WTC11 (cell line): Measurements from ENCODE around the gene ATRIP. TPM values are rescaled to one million over a fixed set of nuclear protein-coding genes. Genes with fewer than 3 reads are reported as not detected.

Experiments
- ATAC-seq: fragments of 200-7000 bp; cut with Tn5 transposase; 2 replicates; pipeline ENCODE4 v1.10.0; 2021; ENCODE audit warnings: mild to moderate bottlenecking, moderate library complexity
- CTCF ChIA-PET: fragments of 300-600 bp; sonication (Branson Sonifier 250); formaldehyde crosslinking; loops from one replicate; lab custom pipeline; 2021; ENCODE audit warnings: antibody characterized with exemption; lab: Charles Lee
- POLR2A ChIA-PET: fragments of 350-600 bp; sonication (Branson Sonifier 250); formaldehyde crosslinking; loops from one replicate; lab custom pipeline; 2021; ENCODE audit warnings: antibody characterized with exemption; lab: Charles Lee
- DNase-seq: peaks from one replicate; pipeline ENCODE4 v3.0.0; 2021; ENCODE audit warnings: low spot score
- H3K27ac Mint-ChIP-seq: 2 replicates; pipeline ENCODE4 v1.8.0; 2021; ENCODE audit warnings: mixed read lengths
- H3K27me3 Mint-ChIP-seq: 2 replicates; pipeline ENCODE4 v1.8.0; 2021; ENCODE audit warnings: low read depth, mild to moderate bottlenecking, moderate library complexity, mixed read lengths
- H3K36me3 Mint-ChIP-seq: 2 replicates; pipeline ENCODE4 v1.8.0; 2021; ENCODE audit warnings: mixed read lengths
- H3K4me1 Mint-ChIP-seq: 2 replicates; pipeline ENCODE4 v1.8.0; 2022; ENCODE audit warnings: mixed read lengths
- H3K4me3 Mint-ChIP-seq: 2 replicates; pipeline ENCODE4 v1.8.0; 2021; ENCODE audit warnings: mild to moderate bottlenecking, moderate library complexity, mixed read lengths
- H3K9me3 Mint-ChIP-seq: 2 replicates; pipeline ENCODE4 v1.8.0; 2021; ENCODE audit warnings: mixed read lengths
- ATF1 ChIP-seq: sonication (generic); formaldehyde crosslinking; IDR thresholded peaks from 2 replicates; pipeline ENCODE4 v1.8.1; 2023; ENCODE audit warnings: mild to moderate bottlenecking, moderate library complexity, missing genetic modification reagents
- ERG ChIP-seq: fragments of 250-450 bp; sonication (Bioruptor Pico); IDR thresholded peaks from 2 replicates; pipeline ENCODE4 v1.8.0; 2021; ENCODE audit warnings: mild to moderate bottlenecking
- ESRRA ChIP-seq: sonication (generic); formaldehyde crosslinking; IDR thresholded peaks from 2 replicates; pipeline ENCODE4 v1.8.1; 2022; ENCODE audit warnings: mild to moderate bottlenecking, missing genetic modification reagents, borderline replicate concordance
- ETV6 ChIP-seq: sonication (generic); formaldehyde crosslinking; IDR thresholded peaks from 2 replicates; pipeline ENCODE4 v1.8.1; 2022; ENCODE audit warnings: mild to moderate bottlenecking, missing genetic modification reagents
- FOXP4 ChIP-seq: sonication (generic); formaldehyde crosslinking; IDR thresholded peaks from 2 replicates; pipeline ENCODE4 v1.8.0; 2022; ENCODE audit warnings: mild to moderate bottlenecking, missing genetic modification reagents
- IRF2 ChIP-seq: sonication (generic); formaldehyde crosslinking; IDR thresholded peaks from 2 replicates; pipeline ENCODE4 v1.8.0; 2022; ENCODE audit warnings: low read depth, missing genetic modification reagents, borderline replicate concordance
- MAX ChIP-seq: sonication (generic); formaldehyde crosslinking; IDR thresholded peaks from 2 replicates; pipeline ENCODE4 v1.8.0; 2022; ENCODE audit warnings: mild to moderate bottlenecking, missing genetic modification reagents
- MYBL2 ChIP-seq: sonication (generic); formaldehyde crosslinking; IDR thresholded peaks from 2 replicates; pipeline ENCODE4 v1.8.1; 2023; ENCODE audit warnings: mild to moderate bottlenecking, moderate library complexity, missing genetic modification reagents
- NFYB ChIP-seq: sonication (generic); formaldehyde crosslinking; conservative IDR thresholded peaks from 2 replicates; pipeline ENCODE4 v1.8.0; 2022; ENCODE audit warnings: low read depth, missing genetic modification reagents
- NR1H2 ChIP-seq: sonication (generic); formaldehyde crosslinking; IDR thresholded peaks from 2 replicates; pipeline ENCODE4 v1.9.0; 2021; ENCODE audit warnings: mild to moderate bottlenecking, moderate library complexity, missing genetic modification reagents
- NR2C2 ChIP-seq: sonication (generic); formaldehyde crosslinking; IDR thresholded peaks from 2 replicates; pipeline ENCODE4 v1.8.0; 2022; ENCODE audit warnings: mild to moderate bottlenecking, missing genetic modification reagents
- RORB ChIP-seq: fragments of 250-450 bp; sonication (Bioruptor Pico); IDR thresholded peaks from 2 replicates; pipeline ENCODE4 v1.9.0; 2021; ENCODE audit warnings: mild to moderate bottlenecking
- SMAD3 ChIP-seq: sonication (generic); formaldehyde crosslinking; IDR thresholded peaks from 2 replicates; pipeline ENCODE4 v1.8.0; 2022; ENCODE audit warnings: missing genetic modification reagents, mild to moderate bottlenecking, borderline replicate concordance
- SMAD4 ChIP-seq: sonication (generic); formaldehyde crosslinking; IDR thresholded peaks from 2 replicates; pipeline ENCODE4 v1.8.0; 2022; ENCODE audit warnings: mild to moderate bottlenecking, missing genetic modification reagents
- TCF7 ChIP-seq: sonication (generic); formaldehyde crosslinking; IDR thresholded peaks from 2 replicates; pipeline ENCODE4 v1.8.0; 2022; ENCODE audit warnings: mild to moderate bottlenecking, low read depth, missing genetic modification reagents, moderate library complexity
- ZNF219 ChIP-seq: sonication (generic); formaldehyde crosslinking; IDR thresholded peaks from 2 replicates; pipeline ENCODE4 v1.8.0; 2023; ENCODE audit warnings: missing genetic modification reagents, mild to moderate bottlenecking, borderline replicate concordance
- total RNA-seq: library from RNA; stranded (reverse); gene quantifications from 3 replicates; pipeline ENCODE4 v1.2.3, GENCODE V29; 2021
- TF ChIP-seq, protein P1 (sequence below): sonication (generic); formaldehyde crosslinking; IDR thresholded peaks from 2 replicates; pipeline ENCODE4 v1.8.1; 2023; ENCODE audit warnings: mild to moderate bottlenecking, missing genetic modification reagents
- TF ChIP-seq, protein P2 (sequence below): sonication (generic); formaldehyde crosslinking; IDR thresholded peaks from 2 replicates; pipeline ENCODE4 v1.8.1; 2022; ENCODE audit warnings: mild to moderate bottlenecking, missing genetic modification reagents, moderate library complexity, borderline replicate concordance
- TF ChIP-seq, protein P3 (sequence below): fragments of 200-600 bp; IDR thresholded peaks from 2 replicates; pipeline ENCODE4 v1.8.0; 2022; ENCODE audit warnings: antibody characterized with exemption
- TF ChIP-seq, protein P4 (sequence below): sonication (generic); formaldehyde crosslinking; IDR thresholded peaks from 2 replicates; pipeline ENCODE4 v1.8.0; 2022; ENCODE audit warnings: missing genetic modification reagents

ATRIP gene
- total RNA-seq, 1 experiment from 2014 or later = 18.2 TPM

GRCh38 chr3:48408823-48409281, 37.7 kb upstream of the ATRIP start:
- TF ChIP-seq ETV6 (CRISPR knock-in tag) = no peak
- no peak for TF ChIP-seq NR1H2
- no peak for TF ChIP-seq ATF1 (CRISPR knock-in tag)
- no peak for TF ChIP-seq ERG (CRISPR knock-in tag)
- TF ChIP-seq, protein P1, sequence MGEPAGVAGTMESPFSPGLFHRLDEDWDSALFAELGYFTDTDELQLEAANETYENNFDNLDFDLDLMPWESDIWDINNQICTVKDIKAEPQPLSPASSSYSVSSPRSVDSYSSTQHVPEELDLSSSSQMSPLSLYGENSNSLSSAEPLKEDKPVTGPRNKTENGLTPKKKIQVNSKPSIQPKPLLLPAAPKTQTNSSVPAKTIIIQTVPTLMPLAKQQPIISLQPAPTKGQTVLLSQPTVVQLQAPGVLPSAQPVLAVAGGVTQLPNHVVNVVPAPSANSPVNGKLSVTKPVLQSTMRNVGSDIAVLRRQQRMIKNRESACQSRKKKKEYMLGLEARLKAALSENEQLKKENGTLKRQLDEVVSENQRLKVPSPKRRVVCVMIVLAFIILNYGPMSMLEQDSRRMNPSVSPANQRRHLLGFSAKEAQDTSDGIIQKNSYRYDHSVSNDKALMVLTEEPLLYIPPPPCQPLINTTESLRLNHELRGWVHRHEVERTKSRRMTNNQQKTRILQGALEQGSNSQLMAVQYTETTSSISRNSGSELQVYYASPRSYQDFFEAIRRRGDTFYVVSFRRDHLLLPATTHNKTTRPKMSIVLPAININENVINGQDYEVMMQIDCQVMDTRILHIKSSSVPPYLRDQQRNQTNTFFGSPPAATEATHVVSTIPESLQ = no peak
- no peak for TF ChIP-seq NR2C2
- no peak for TF ChIP-seq IRF2 (CRISPR knock-in tag)
- no peak for TF ChIP-seq SMAD4 (CRISPR knock-in tag)
- TF ChIP-seq, protein P2, sequence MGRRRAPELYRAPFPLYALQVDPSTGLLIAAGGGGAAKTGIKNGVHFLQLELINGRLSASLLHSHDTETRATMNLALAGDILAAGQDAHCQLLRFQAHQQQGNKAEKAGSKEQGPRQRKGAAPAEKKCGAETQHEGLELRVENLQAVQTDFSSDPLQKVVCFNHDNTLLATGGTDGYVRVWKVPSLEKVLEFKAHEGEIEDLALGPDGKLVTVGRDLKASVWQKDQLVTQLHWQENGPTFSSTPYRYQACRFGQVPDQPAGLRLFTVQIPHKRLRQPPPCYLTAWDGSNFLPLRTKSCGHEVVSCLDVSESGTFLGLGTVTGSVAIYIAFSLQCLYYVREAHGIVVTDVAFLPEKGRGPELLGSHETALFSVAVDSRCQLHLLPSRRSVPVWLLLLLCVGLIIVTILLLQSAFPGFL (CRISPR knock-in tag) = no peak
- TF ChIP-seq FOXP4 = no peak
- no peak for TF ChIP-seq SMAD3 (CRISPR knock-in tag)
- no peak for TF ChIP-seq ESRRA (CRISPR knock-in tag)
- TF ChIP-seq NFYB (CRISPR knock-in tag) = no peak
- no peak for TF ChIP-seq TCF7
- no peak for TF ChIP-seq RORB (CRISPR knock-in tag)
- no peak for TF ChIP-seq ZNF219
- ChIA-PET CTCF (interaction anchor here (1.0 to 3.9 kb wide), 7 partner anchors 8 to 130 kb away, joined by 3 to 49 read pairs (median 3); partner anchors contain the start of genes CCDC51, PLXNB1 and TMA7), POLR2A (interaction anchor here (1.4 kb wide), 1 partner anchor 23 kb away, joined by 5 read pairs; no protein-coding TSS in a partner anchor)
- H3K27ac Mint-ChIP-seq = no peak overlapping the region
- peaks cover 74% of the 10 kb centered on the region for H3K36me3 Mint-ChIP-seq
- DNase-seq (peak; percentile 32), ATAC-seq (peak; percentile 46)
- H3K27me3 Mint-ChIP-seq = no peaks in the 10 kb centered on the region
- H3K4me3 Mint-ChIP-seq = no peak overlapping the region
- no peaks in the 10 kb centered on the region for H3K4me1 Mint-ChIP-seq
- H3K9me3 Mint-ChIP-seq = no peaks in the 10 kb centered on the region

DNA sequence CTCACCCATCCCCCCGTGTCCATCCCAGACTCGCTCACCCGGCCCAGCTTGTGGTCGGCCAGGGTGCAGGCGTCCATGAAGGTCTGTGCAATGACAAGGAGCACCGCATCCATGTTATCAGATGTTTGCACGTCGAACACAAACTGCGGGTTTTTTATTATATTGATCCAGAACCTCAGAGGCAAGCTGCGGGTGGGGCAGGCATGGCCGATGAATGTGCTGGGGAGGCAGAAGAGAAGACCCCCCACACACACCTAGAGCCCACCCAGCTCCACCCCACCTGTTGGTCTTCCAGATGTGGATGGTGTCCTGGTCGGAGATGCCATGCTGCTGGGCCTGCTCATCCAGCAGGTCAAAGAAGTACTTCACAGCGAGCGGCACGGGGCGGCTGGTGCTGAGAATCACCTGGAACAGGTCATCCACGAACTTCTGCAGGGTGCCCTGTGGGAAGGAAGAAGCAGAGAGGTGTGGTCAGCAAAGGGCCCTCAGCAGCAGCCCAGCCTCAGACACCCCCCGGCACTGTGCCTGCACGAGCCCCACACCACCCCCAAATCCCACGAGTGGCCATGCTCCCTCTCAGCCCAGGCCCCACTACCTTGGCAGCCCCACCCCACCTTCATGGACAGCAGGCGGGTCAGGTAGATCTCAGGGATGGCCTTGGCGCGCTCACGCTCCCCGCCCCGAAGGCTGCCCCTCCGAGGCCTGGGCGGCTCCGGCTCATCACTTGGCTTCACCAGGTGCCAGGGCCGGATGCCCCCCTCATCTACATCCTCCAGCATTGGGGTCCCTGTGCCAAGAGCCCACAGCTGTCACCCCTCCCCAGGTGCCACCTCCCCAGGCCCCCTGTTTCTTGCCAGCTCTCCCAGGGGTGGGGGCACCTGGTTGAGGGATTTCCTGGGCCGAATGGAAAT, 37.0 kb upstream of the ATRIP start:
- H3K4me1 Mint-ChIP-seq = no peaks in the 10 kb centered on the region
- no peak for ATAC-seq
- ChIA-PET POLR2A (no interaction called here), CTCF (interaction anchor here (1.0 to 3.9 kb wide), 5 partner anchors 8 to 30 kb away, joined by 3 to 49 read pairs (median 9); partner anchors contain the start of genes CCDC51, PLXNB1 and TMA7)
- H3K36me3 Mint-ChIP-seq = peaks cover 76% of the 10 kb centered on the region
- H3K27ac Mint-ChIP-seq = no peak overlapping the region
- no peaks in the 10 kb centered on the region for H3K9me3 Mint-ChIP-seq
- DNase-seq = peak; percentile 10
- H3K4me3 Mint-ChIP-seq = no peak overlapping the region
- H3K27me3 Mint-ChIP-seq = no peaks in the 10 kb centered on the region
- TF ChIP-seq MYBL2 (CRISPR knock-in tag) (no peak), IRF2 (CRISPR knock-in tag) (no peak), SMAD3 (CRISPR knock-in tag) (no peak), MAX (no peak)
- TF ChIP-seq, protein P3, sequence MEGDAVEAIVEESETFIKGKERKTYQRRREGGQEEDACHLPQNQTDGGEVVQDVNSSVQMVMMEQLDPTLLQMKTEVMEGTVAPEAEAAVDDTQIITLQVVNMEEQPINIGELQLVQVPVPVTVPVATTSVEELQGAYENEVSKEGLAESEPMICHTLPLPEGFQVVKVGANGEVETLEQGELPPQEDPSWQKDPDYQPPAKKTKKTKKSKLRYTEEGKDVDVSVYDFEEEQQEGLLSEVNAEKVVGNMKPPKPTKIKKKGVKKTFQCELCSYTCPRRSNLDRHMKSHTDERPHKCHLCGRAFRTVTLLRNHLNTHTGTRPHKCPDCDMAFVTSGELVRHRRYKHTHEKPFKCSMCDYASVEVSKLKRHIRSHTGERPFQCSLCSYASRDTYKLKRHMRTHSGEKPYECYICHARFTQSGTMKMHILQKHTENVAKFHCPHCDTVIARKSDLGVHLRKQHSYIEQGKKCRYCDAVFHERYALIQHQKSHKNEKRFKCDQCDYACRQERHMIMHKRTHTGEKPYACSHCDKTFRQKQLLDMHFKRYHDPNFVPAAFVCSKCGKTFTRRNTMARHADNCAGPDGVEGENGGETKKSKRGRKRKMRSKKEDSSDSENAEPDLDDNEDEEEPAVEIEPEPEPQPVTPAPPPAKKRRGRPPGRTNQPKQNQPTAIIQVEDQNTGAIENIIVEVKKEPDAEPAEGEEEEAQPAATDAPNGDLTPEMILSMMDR = no peak
- TF ChIP-seq, protein P4, sequence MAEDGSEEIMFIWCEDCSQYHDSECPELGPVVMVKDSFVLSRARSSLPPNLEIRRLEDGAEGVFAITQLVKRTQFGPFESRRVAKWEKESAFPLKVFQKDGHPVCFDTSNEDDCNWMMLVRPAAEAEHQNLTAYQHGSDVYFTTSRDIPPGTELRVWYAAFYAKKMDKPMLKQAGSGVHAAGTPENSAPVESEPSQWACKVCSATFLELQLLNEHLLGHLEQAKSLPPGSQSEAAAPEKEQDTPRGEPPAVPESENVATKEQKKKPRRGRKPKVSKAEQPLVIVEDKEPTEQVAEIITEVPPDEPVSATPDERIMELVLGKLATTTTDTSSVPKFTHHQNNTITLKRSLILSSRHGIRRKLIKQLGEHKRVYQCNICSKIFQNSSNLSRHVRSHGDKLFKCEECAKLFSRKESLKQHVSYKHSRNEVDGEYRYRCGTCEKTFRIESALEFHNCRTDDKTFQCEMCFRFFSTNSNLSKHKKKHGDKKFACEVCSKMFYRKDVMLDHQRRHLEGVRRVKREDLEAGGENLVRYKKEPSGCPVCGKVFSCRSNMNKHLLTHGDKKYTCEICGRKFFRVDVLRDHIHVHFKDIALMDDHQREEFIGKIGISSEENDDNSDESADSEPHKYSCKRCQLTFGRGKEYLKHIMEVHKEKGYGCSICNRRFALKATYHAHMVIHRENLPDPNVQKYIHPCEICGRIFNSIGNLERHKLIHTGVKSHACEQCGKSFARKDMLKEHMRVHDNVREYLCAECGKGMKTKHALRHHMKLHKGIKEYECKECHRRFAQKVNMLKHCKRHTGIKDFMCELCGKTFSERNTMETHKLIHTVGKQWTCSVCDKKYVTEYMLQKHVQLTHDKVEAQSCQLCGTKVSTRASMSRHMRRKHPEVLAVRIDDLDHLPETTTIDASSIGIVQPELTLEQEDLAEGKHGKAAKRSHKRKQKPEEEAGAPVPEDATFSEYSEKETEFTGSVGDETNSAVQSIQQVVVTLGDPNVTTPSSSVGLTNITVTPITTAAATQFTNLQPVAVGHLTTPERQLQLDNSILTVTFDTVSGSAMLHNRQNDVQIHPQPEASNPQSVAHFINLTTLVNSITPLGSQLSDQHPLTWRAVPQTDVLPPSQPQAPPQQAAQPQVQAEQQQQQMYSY (CRISPR knock-in tag) = no peak
